GM19240 (cell line): ENCODE measurements around the gene KRTAP5-3.
"Not testable (repeated sequence)": the region's sequence is repeated elsewhere in the genome, so short reads cannot be mapped to it uniquely, and the experiment has no call there.

Experiments used
- DNase-seq: peaks from one replicate; pipeline ENCODE4 v3.0.0; 2011; ENCODE audit warnings: low spot score; ENCODE audit not compliant: insufficient read length

Gene KRTAP5-3

GRCh38 chr11:1582909-1583308 lies 25.4 kb downstream of the KRTAP5-3 start:
- DNase-seq: not testable (repeated sequence)

DNA sequence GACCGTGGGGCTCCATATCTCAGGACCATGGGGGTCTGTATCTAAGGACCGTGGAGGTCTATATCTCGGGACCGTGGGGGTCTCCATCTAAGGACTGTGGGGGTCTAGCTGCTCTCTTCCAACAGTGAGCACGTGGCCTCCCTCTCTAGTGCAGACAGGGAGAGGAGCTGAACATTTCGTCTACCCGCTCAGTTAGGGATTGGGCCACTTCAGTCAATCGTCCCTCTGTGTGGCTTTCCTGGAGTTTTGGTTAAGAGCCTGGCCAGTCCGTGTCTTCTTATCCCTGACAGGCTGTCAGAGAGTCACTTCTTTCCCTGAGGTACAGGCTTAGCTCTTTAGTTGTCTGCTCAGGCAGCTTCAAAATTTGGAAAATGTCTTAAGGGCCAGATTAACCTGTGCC lies 26.3 kb downstream of the KRTAP5-3 start:
- no peak for DNase-seq

DNA sequence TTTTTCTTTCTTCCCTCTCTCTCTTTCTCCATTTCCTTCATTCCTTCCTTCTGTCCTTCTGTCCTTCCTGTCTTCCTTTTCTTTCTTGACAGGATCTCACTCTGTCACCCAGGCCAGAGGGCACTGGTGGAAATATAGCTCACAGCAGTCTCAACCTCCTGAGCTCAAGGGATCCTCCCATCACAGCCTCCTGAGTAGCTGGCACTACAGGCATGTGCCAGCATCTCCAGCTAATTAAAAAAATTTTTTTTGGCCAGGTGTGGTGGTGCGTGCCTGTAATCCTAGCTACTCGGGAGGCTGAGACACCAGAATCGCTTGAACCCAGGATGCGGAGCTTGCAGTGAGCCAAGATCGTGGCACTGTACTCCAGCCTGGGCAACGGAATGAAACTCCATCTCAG lies 31.4 kb downstream of the KRTAP5-3 start:
- no peak for DNase-seq

DNA sequence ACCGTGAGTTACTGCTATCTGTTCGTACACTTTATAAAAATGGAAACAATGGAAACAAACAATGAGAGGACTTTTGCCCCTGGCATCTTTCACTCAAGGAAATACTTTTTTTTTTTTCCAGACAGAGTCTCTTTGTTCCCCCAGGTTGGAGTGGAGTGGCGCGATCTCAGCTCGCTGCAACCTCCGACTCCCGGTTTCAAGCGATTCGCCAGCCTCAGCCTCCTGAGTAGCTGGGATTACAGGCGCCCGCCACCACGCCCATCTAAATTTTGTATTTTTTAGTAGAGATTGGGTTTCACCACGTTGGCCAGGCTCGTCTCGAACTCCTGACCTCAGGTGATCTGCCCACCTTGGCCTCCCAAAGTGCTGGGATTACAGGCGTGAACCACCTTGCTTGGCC lies 32.5 kb downstream of the KRTAP5-3 start:
- DNase-seq: not testable (repeated sequence)

DNA sequence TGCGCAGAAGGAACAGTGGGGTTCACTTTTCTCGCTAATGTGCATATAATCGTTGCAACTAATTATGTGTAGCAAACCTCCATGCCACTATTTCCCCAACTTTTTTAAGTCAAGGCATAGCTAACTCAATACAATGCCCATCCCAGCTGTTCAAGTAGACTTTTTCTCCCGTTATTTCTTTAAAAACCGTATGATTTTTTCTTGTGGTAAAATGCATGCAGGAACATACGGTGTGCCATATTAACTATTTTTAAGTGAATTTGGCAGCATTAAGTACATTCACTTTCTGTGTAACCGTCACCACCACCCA lies 33.4 kb downstream of the KRTAP5-3 start:
- DNase-seq: no peak

DNA sequence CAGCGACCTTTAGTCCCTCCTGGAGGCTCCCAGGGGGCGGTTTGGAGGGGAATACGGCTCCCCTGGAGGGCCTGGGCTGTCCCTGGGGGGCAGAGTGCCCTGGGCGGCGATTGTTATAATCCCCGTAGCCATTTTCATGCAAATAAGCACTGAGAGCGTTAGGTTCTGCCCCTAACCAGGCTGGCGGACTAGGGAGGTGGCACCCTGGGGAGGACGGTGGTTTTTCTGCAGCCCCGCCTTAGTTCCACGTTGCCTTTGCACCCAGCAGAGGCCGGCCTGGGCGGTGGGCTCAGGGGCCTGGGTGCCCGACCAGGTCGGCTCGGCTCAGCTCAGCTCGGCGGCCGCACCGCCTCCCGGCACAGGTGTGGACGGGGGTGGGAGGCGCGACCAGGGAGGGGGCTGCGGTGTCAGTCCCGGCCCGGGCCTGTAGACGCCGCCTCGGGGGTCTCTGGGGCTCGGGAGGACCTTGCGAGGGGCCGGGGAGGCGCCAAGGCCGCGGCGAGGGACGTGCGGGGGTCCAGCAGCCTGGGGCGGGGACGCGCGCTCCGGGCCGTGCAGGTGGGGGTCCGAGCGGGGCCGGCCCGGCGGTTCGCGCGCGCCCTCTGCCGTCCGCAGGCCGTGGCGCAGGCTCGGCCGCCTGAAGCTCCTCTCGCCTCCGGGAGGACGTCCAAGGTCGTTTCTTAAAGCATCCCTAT lies 33.9 kb downstream of the KRTAP5-3 start:
- DNase-seq: peak; percentile 62

- no peak for DNase-seq
These were observed 34.4 kb downstream of the KRTAP5-3 start for GRCh38 chr11:1573903-1574237.

GRCh38 chr11:1573077-1573902 lies 35.0 kb downstream of the KRTAP5-3 start:
- no peak for DNase-seq

DNA sequence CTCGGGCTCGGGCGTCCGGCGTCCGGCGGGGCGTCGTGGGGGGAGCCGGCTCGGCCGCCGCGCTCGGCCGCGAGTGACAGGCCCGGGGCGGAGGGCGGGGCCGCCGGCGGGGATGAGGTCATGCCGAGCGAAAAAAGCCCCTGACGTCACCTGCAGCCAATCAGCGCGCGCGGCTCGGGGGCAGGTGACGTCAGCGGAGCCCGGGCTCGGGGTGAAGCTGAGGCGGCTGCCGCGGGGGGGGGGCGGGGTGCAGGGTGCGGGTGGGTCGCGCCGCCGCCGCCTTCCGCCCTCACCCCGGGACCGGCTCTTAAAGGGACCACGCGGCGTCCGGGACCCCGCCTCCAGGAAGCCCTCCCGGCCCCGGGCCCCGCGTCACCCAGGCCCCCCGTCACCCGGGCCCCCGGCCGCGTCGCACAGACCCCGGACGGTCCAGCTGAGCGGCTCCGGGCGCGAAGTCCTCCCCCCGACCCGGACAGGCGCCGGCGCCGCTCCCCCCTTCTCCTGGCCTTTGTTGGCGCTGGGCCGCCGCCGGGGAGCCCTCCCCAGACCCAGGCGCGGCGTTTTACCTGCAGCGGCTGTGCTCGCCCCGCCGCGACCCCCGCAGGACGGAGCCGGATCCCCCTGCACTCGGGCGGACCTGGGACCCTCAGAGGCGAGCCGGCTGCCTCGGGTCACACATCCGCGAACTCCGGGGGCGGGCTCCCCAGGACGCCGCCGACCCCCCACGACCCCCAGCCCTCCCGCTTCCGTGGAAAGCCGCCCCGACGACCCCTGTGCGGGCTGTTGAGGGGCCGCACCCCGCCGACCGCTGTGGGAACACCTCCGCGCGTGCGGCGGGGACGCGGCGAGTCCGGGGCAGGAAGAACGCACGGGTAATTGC lies 35.8 kb downstream of the KRTAP5-3 start, which contains the start of gene DUSP8:
DUSP8 (minus strand) TSS at position 75 of the 880 bp plus-strand sequence. CDS start 6,445 bp downstream, outside the sequence.
- DNase-seq: peak; percentile 78

- DNase-seq: no peak
These were observed 36.5 kb downstream of the KRTAP5-3 start for GRCh38 chr11:1571760-1572196.

GRCh38 chr11:1570896-1571759 lies 37.1 kb downstream of the KRTAP5-3 start:
- DNase-seq: no peak

DNA sequence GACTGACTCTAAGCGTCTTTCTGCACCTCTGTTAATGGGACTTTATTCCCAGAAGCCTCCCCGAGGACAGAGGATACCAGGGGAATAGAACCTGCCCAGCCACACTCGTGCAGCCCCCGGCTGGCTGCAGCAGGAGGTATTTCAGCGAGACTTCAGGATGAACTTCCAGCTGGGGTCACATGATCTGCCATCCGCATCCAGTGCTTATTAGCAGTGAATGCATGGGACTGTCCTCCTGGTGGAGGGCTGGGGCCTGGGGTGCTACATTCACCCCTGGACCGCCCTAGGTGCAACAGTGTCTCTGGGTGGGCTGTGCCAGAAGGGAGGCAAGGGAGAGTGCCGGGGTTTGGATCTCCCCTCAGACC lies 37.8 kb downstream of the KRTAP5-3 start:
- DNase-seq: no peak

- no peak for DNase-seq
These were observed 38.2 kb downstream of the KRTAP5-3 start for GRCh38 chr11:1570001-1570453.

- DNase-seq: no peak
These were observed 38.9 kb downstream of the KRTAP5-3 start for GRCh38 chr11:1569251-1569780.

GRCh38 chr11:1568441-1568911 lies 39.8 kb downstream of the KRTAP5-3 start:
- DNase-seq: no peak

GRCh38 chr11:1567721-1568100 lies 40.6 kb downstream of the KRTAP5-3 start:
- DNase-seq: no peak

GRCh38 chr11:1567052-1567720 lies 41.1 kb downstream of the KRTAP5-3 start:
- DNase-seq: no peak

GRCh38 chr11:1566381-1567051 lies 41.7 kb downstream of the KRTAP5-3 start:
- no peak for DNase-seq

DNA sequence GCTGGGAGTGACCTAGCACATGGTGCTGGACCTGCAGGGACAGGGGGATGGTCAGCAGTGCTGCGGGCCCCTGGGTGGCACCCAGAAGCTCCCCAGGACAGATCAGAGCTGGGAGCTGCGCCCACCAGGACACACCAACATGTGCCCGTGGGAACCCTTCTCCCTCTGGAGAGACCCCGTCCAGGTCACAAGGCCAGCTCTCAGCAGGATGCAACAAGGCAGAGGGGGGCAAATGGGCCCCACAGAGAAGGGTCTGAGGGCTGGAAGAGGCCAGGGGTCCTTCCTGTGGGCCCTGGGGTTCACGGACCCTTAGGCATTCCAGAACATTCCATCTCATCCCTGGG lies 42.4 kb downstream of the KRTAP5-3 start:
- DNase-seq: no peak
